LNCaP clone FGC (cell line): ENCODE results near the gene ZNF304.

ENCODE experiments used
- DNase-seq: peaks from one replicate; pipeline ENCODE4 v3.0.0-alpha.2; 2011; ENCODE audit warnings: low read depth
- H3K4me3 ChIP-seq: 2 replicates; pipeline ENCODE4 v1.5.1; 2011; ENCODE audit warnings: mild to moderate bottlenecking, low read depth, low read length, control low read depth
- CTCF ChIP-seq: IDR thresholded peaks from 2 replicates; pipeline ENCODE4 v1.5.1; 2012; ENCODE audit warnings: mild to moderate bottlenecking; ENCODE audit not compliant: control insufficient read depth, insufficient read depth; ENCODE audit errors: extremely low read depth

Gene ZNF304

GRCh38 chr19:57355916-57356315, 4.8 kb downstream of the ZNF304 start:
- no peak overlapping the region for H3K4me3 ChIP-seq
- TF ChIP-seq CTCF = no peak
- no peak for DNase-seq

GRCh38 chr19:57357406-57357805, 6.3 kb downstream of the ZNF304 start:
- TF ChIP-seq CTCF = no peak
- no peak overlapping the region for H3K4me3 ChIP-seq
- no peak for DNase-seq

- TF ChIP-seq CTCF = no peak
- no peak for DNase-seq
These were observed 8.2 kb downstream of the ZNF304 start for GRCh38 chr19:57359300-57359699.

GRCh38 chr19:57362419-57362818, 11.3 kb downstream of the ZNF304 start:
- DNase-seq = peak; percentile 65
- peak overlapping the region; percentile 94 for H3K4me3 ChIP-seq
- no peak for TF ChIP-seq CTCF

More at GRCh38 chr19:57359300-57359699, 8.2 kb downstream of the ZNF304 start:
- no peak overlapping the region for H3K4me3 ChIP-seq

GRCh38 chr19:57362997-57363687, 12.1 kb downstream of the ZNF304 start, which contains the start of the genes TRAPPC2B and ZNF547:
TSS of gene TRAPPC2B (plus strand) at chr19:57363551. CDS start at chr19:57364834, 1,283 bp downstream.
TSS of gene ZNF547 (plus strand) at chr19:57363551. CDS start at chr19:57368556, 5,005 bp downstream.
- peak; percentile 99 for DNase-seq
- no peak for TF ChIP-seq CTCF
- H3K4me3 ChIP-seq = peak within 1 kb of the TSS; percentile 94

- DNase-seq = no peak
- no peak for TF ChIP-seq CTCF
- peak overlapping the region; percentile 94 for H3K4me3 ChIP-seq
These were observed 12.7 kb downstream of the ZNF304 start for GRCh38 chr19:57363688-57364181.

GRCh38 chr19:57366776-57367175, 15.7 kb downstream of the ZNF304 start:
- no peak overlapping the region for H3K4me3 ChIP-seq
- TF ChIP-seq CTCF = no peak
- no peak for DNase-seq
